Pancreas (tissue), 10 donors: ENCODE data around the gene SULT1A1. TPM values are rescaled to one million over a fixed set of nuclear protein-coding genes. Genes with fewer than 3 reads are reported as not detected.
"Not testable (repeated sequence)": the region's sequence is repeated elsewhere in the genome, so short reads cannot be mapped to it uniquely, and the experiment has no call there.

Experiments used
- ATAC-seq, 4 donors: fragments of 200-7000 bp; cut with Tn5 transposase; one replicate each; pipeline versions ENCODE4 v1.8.0 to v1.9.1; 2020; ENCODE audit warnings: mild to moderate bottlenecking in 4 of 4, moderate library complexity in 4 of 4
- DNase-seq, 6 donors: peaks; one replicate each; pipeline ENCODE4 v3.0.0-alpha.2; 2020
- FAIRE-seq: peaks from 2 replicates; lab custom pipeline; 2012; peaks lifted over from hg19 to GRCh38; lab: Jason Lieb, UNC
- H3K27ac ChIP-seq, 4 donors: fragments of 200-600 bp; sonication (generic); 1 replicate in 3 of 4; 2 replicates in 1 of 4; pipeline versions ENCODE4 v1.5.0 to v1.8.0; 2020
- H3K27me3 ChIP-seq, 4 donors: fragments of 200-600 bp; one replicate each; pipeline ENCODE4 v1.8.0; 2021
- H3K36me3 ChIP-seq, 3 donors: fragments of 200-600 bp; sonication (generic) in 1 of 3; one replicate each; pipeline versions ENCODE4 v1.5.0 to v1.8.0; 2020 to 2021
- H3K4me1 ChIP-seq, 3 donors: fragments of 200-600 bp; one replicate each; pipeline ENCODE4 v1.8.0; 2021
- H3K4me3 ChIP-seq, 4 donors: fragments of 200-600 bp; sonication (generic) in 2 of 4; one replicate each; pipeline versions ENCODE4 v1.5.0 to v1.8.0; 2020 to 2021
- H3K9me3 ChIP-seq, 4 donors: fragments of 200-600 bp; one replicate each; pipeline ENCODE4 v1.8.0; 2021
- CTCF ChIP-seq, 4 donors: fragments of 200-600 bp; sonication (generic) in 3 of 4; IDR thresholded peaks; one replicate each; pipeline versions ENCODE4 v1.5.0 to v1.8.0; 2021; ENCODE audit warnings: antibody characterized with exemption in 4 of 4
- WGBS, 2 donors: extraction: QIAGEN DNeasy Blood & Tissue Kit; methylation state at CpG; one replicate each; pipeline ENCODE4 v1.1.7; 2013; 5-methylcytosine and 5-hydroxymethylcytosine counted together
- intact Hi-C, 3 donors: fragments of 100-400 bp; cut with DNase I; formaldehyde crosslinking; loops; one replicate each; pipeline versions ENCODE4 v1.11.1 to v1.14.2; 2022
- polyA plus RNA-seq, 2 donors: library from polyadenylated mRNA; stranded (reverse); fragments of 200-250 nt; gene quantifications; one replicate each; pipeline ENCODE4 v1.2.3, GENCODE V29; 2013
- total RNA-seq, 6 donors: library from RNA; stranded (reverse); fragmentation: NEBNext Ultra II Directional in 4 of 6; extraction: Animal tissue kit (Norgen Biotek cat#: 25700) in 4 of 6; gene quantifications; one replicate each; pipeline versions ENCODE4 v1.2.1 to v1.2.4, GENCODE V29; 2021 to 2023
- donor health status: healthy with polysubstance abuse.
- donor health status: DM: no; HTN: no; CAD: no; lungs with moderate emphysema.
- donor health status: DM: no; HTN: no; CAD: no.
- donor health status: control.
- donor health status: control.
- donor health status: Bipolar disorder and iron deficiency.
- donor health status: DM: yes; HTN: yes; CAD: no.
- donor health status: DM: no; HTN: no; CAD: no.
- donor health status: DM: no; HTN: no; CAD: no.
- donor health status: DM: yes; HTN: yes; CAD: no.

Gene SULT1A1
- total and polyA plus RNA-seq, 8 donors, result 5.7 to 46.7 (median 12.2) TPM

- TF ChIP-seq CTCF (IDR thresholded peaks at IDR 0.05), result no peak
- H3K9me3 ChIP-seq, result no peaks in the 10 kb centered on the region
- DNase-seq, result no peak
- no peak overlapping the region for H3K27ac ChIP-seq
- no peaks in the 10 kb centered on the region for H3K36me3 ChIP-seq
- no peak for FAIRE-seq
- peak in 1 of 4 donors; percentile 16 for ATAC-seq
- no peaks in the 10 kb centered on the region for H3K27me3 ChIP-seq
- WGBS, 2 donors, result 54 to 55% methylated on average over 7 of the region's 7 CpGs
- intact Hi-C loops, result no loop called here
- H3K4me1 ChIP-seq, result no peaks in the 10 kb centered on the region
- H3K4me3 ChIP-seq, result peak overlapping the region in 2 of 4 donors; percentile 57 to 68
These were observed 11.8 kb upstream of the SULT1A1 start for GRCh38 chr16:28621481-28622155.

GRCh38 chr16:28620316-28620715, 10.5 kb upstream of the SULT1A1 start:
- H3K36me3 ChIP-seq, intact Hi-C loops, H3K27me3 ChIP-seq, DNase-seq, H3K4me3 ChIP-seq, H3K27ac ChIP-seq, FAIRE-seq, ATAC-seq, H3K9me3 ChIP-seq, H3K4me1 ChIP-seq: not testable (repeated sequence)
- WGBS, 2 donors, result 87 to 100% methylated on average over 1 of the region's 1 CpG

- intact Hi-C loops, result no loop called here
- H3K36me3 ChIP-seq, result no peaks in the 10 kb centered on the region
- H3K9me3 ChIP-seq, result no peaks in the 10 kb centered on the region
- H3K4me3 ChIP-seq, result no peak overlapping the region
- DNase-seq (no peak), FAIRE-seq (no peak), ATAC-seq (no peak)
- no peak overlapping the region for H3K27ac ChIP-seq
- H3K27me3 ChIP-seq, result no peaks in the 10 kb centered on the region
- WGBS, 2 donors, result 60 to 70% methylated on average over 4 of the region's 4 CpGs
- TF ChIP-seq CTCF (IDR thresholded peaks at IDR 0.05), result no peak
- H3K4me1 ChIP-seq, result no peaks in the 10 kb centered on the region
These were observed 8.0 kb upstream of the SULT1A1 start for GRCh38 chr16:28617874-28618273.

GRCh38 chr16:28616636-28617035, 6.8 kb upstream of the SULT1A1 start:
- H3K27me3 ChIP-seq, result no peaks in the 10 kb centered on the region
- H3K4me3 ChIP-seq, result no peak overlapping the region
- H3K9me3 ChIP-seq, result no peaks in the 10 kb centered on the region
- ATAC-seq (no peak), DNase-seq (no peak), FAIRE-seq (no peak)
- H3K4me1 ChIP-seq, result no peaks in the 10 kb centered on the region
- no peak overlapping the region for H3K27ac ChIP-seq
- intact Hi-C loops, result no loop called here
- WGBS, 2 donors, result 88 to 92% methylated on average over 7 of the region's 7 CpGs
- no peak for TF ChIP-seq CTCF (IDR thresholded peaks at IDR 0.05)
- H3K36me3 ChIP-seq, result no peaks in the 10 kb centered on the region

- H3K36me3 ChIP-seq, H3K4me3 ChIP-seq, H3K27ac ChIP-seq, H3K4me1 ChIP-seq, H3K27me3 ChIP-seq, FAIRE-seq, DNase-seq, intact Hi-C loops, ATAC-seq, H3K9me3 ChIP-seq: not testable (repeated sequence)
- 84 to 87% methylated on average over 7 of the region's 7 CpGs for WGBS, 2 donors
These were observed 6.4 kb upstream of the SULT1A1 start for GRCh38 chr16:28616224-28616577.

GRCh38 chr16:28615486-28616223, 5.8 kb upstream of the SULT1A1 start:
- H3K9me3 ChIP-seq, FAIRE-seq, H3K27ac ChIP-seq, H3K27me3 ChIP-seq, H3K4me3 ChIP-seq, H3K4me1 ChIP-seq, H3K36me3 ChIP-seq, intact Hi-C loops: not testable (repeated sequence)
- 55 to 62% methylated on average over 16 to 17 of the region's 24 CpGs for WGBS, 2 donors
- ATAC-seq (peak; percentile 26 to 59 (median 42)), DNase-seq (peak in 3 of 6 donors; percentile 45 to 72 (median 63))
- peak; percentile 41 to 57 (median 54) for TF ChIP-seq CTCF (IDR thresholded peaks at IDR 0.05)

- H3K4me1 ChIP-seq, result peaks cover 7 to 12% (median 12%) of the 10 kb centered on the region in 3 donors
- H3K9me3 ChIP-seq, intact Hi-C loops, ATAC-seq, H3K36me3 ChIP-seq, H3K4me3 ChIP-seq, H3K27ac ChIP-seq, DNase-seq, FAIRE-seq, H3K27me3 ChIP-seq: not testable (repeated sequence)
- WGBS, 2 donors, result 78 to 79% methylated on average over 11 to 15 of the region's 16 CpGs
These were observed 4.7 kb upstream of the SULT1A1 start for GRCh38 chr16:28614561-28614960.

- FAIRE-seq, H3K27me3 ChIP-seq, intact Hi-C loops, H3K36me3 ChIP-seq, H3K4me3 ChIP-seq, DNase-seq, ATAC-seq, H3K9me3 ChIP-seq, H3K27ac ChIP-seq: not testable (repeated sequence)
- H3K4me1 ChIP-seq, result peaks cover 7 to 16% (median 15%) of the 10 kb centered on the region in 3 donors
- 51% methylated on average over 7 of the region's 26 CpGs; no CpG with 5 or more reads in 1 of the 2 donors for WGBS, 2 donors
These were observed 4.1 kb upstream of the SULT1A1 start for GRCh38 chr16:28613912-28614311.
